Mesothelial cell of epicardium (in vitro differentiated cells): ENCODE data around the gene MAOA. TPM values are rescaled to one million over a fixed set of nuclear protein-coding genes. Genes with fewer than 3 reads are reported as not detected.

ENCODE experiments used
- DNase-seq, 2 experiments: peaks; one replicate each; pipeline ENCODE4 v3.0.0; 2021; ENCODE audit warnings: low spot score in 2 of 2; ENCODE audit not compliant: unreplicated experiment in 2 of 2
- H3K27ac Mint-ChIP-seq: 2 replicates; pipeline ENCODE4 v1.8.0; 2021; ENCODE audit warnings: mixed read lengths
- H3K27me3 Mint-ChIP-seq: 2 replicates; pipeline ENCODE4 v1.8.0; 2021; ENCODE audit warnings: low read depth, mixed read lengths
- H3K36me3 Mint-ChIP-seq: 2 replicates; pipeline ENCODE4 v1.8.0; 2021; ENCODE audit warnings: mixed read lengths
- H3K4me1 Mint-ChIP-seq: 2 replicates; pipeline ENCODE4 v1.8.0; 2021; ENCODE audit warnings: mixed read lengths
- H3K4me3 Mint-ChIP-seq: 2 replicates; pipeline ENCODE4 v1.8.0; 2021; ENCODE audit warnings: mild to moderate bottlenecking, moderate library complexity, mixed read lengths
- H3K9me3 Mint-ChIP-seq: 2 replicates; pipeline ENCODE4 v1.8.0; 2021; ENCODE audit warnings: mixed read lengths
- total RNA-seq: library from RNA; stranded (reverse); gene quantifications from 3 replicates; pipeline ENCODE4 v1.2.1, GENCODE V29; 2021
- TF ChIP-seq, protein P1 (sequence below): fragments of 200-600 bp; sonication (generic); IDR thresholded peaks from one replicate; pipeline ENCODE4 v1.5.0; 2021; ENCODE audit warnings: antibody characterized with exemption; ENCODE audit not compliant: unreplicated experiment

The MAOA gene
- total RNA-seq, 1 donor from 2014 or later, result 0.63 TPM

DNA sequence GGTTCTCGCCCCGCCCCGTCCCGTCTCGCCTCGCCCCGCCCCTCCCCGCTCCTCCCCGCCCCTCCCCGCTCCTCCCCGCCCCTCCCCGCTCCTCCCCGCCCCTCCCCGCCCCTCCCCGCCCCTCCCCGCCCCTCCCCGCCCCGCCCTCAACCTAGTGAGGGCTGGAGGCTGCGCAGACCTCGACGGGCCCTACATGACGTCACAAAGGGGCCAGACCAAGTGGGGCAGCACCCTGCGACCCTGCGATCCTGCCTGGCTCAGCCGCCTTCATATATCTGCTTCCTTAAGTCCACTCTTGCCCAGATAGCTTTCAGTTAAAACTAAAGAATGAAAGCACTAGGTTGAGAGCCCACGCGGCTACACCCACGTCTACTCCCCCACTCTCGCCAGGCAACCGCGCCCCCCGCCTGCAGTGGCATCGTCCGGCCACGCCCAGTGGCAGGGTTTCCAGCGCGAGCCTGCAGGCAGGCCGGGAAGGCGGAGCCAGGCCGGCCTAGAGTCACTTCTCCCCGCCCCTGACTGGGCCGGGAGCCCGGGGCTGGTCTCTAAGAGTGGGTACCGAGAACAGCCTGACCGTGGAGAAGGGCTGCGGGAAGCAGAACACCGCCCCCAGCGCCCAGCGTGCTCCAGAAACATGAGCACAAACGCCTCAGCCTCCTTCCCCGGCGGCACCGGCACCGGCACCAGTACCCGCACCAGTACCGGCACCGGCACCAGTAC, 1.5 kb upstream of the MAOA start:
- no peaks in the 10 kb centered on the region for H3K27me3 Mint-ChIP-seq
- H3K9me3 Mint-ChIP-seq, result peaks cover 11% of the 10 kb centered on the region
- TF ChIP-seq, protein P1, sequence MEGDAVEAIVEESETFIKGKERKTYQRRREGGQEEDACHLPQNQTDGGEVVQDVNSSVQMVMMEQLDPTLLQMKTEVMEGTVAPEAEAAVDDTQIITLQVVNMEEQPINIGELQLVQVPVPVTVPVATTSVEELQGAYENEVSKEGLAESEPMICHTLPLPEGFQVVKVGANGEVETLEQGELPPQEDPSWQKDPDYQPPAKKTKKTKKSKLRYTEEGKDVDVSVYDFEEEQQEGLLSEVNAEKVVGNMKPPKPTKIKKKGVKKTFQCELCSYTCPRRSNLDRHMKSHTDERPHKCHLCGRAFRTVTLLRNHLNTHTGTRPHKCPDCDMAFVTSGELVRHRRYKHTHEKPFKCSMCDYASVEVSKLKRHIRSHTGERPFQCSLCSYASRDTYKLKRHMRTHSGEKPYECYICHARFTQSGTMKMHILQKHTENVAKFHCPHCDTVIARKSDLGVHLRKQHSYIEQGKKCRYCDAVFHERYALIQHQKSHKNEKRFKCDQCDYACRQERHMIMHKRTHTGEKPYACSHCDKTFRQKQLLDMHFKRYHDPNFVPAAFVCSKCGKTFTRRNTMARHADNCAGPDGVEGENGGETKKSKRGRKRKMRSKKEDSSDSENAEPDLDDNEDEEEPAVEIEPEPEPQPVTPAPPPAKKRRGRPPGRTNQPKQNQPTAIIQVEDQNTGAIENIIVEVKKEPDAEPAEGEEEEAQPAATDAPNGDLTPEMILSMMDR, result no peak
- H3K27ac Mint-ChIP-seq, result peak overlapping the region; percentile 100
- H3K4me3 Mint-ChIP-seq, result peak overlapping the region; percentile 93
- no peaks in the 10 kb centered on the region for H3K4me1 Mint-ChIP-seq
- peak; percentile 78 to 89 for DNase-seq
- H3K36me3 Mint-ChIP-seq, result no peaks in the 10 kb centered on the region

- no peaks in the 10 kb centered on the region for H3K27me3 Mint-ChIP-seq
- peaks cover 11% of the 10 kb centered on the region for H3K9me3 Mint-ChIP-seq
- DNase-seq, result peak; percentile 19 to 39
- TF ChIP-seq, protein P1, result no peak
- peak overlapping the region; percentile 93 for H3K4me3 Mint-ChIP-seq
- no peak overlapping the region for H3K27ac Mint-ChIP-seq
- H3K36me3 Mint-ChIP-seq, result no peaks in the 10 kb centered on the region
- H3K4me1 Mint-ChIP-seq, result no peaks in the 10 kb centered on the region
These were observed 721 bp upstream of the MAOA start for GRCh38 chrX:43655151-43656004.

GRCh38 chrX:43657671-43658070, 1.6 kb downstream of the MAOA start:
- no peak for DNase-seq
- no peaks in the 10 kb centered on the region for H3K27me3 Mint-ChIP-seq
- no peak overlapping the region for H3K4me3 Mint-ChIP-seq
- H3K4me1 Mint-ChIP-seq, result no peaks in the 10 kb centered on the region
- H3K36me3 Mint-ChIP-seq, result no peaks in the 10 kb centered on the region
- TF ChIP-seq, protein P1, result no peak
- peaks cover 9% of the 10 kb centered on the region for H3K9me3 Mint-ChIP-seq
- H3K27ac Mint-ChIP-seq, result no peak overlapping the region

- Mint-ChIP-seq H3K36me3 (no peaks in the 10 kb centered on the region), H3K4me1 (no peaks in the 10 kb centered on the region), H3K27me3 (no peaks in the 10 kb centered on the region), H3K4me3 (no peak overlapping the region), H3K27ac (no peak overlapping the region), H3K9me3 (peaks cover 21% of the 10 kb centered on the region)
- no peak for DNase-seq
- TF ChIP-seq, protein P1, result no peak
These were observed 5.6 kb downstream of the MAOA start for GRCh38 chrX:43661521-43662240.

- no peak overlapping the region for H3K27ac Mint-ChIP-seq
- no peaks in the 10 kb centered on the region for H3K27me3 Mint-ChIP-seq
- H3K4me1 Mint-ChIP-seq, result no peaks in the 10 kb centered on the region
- peaks cover 23% of the 10 kb centered on the region for H3K9me3 Mint-ChIP-seq
- no peak overlapping the region for H3K4me3 Mint-ChIP-seq
- no peak for DNase-seq
- H3K36me3 Mint-ChIP-seq, result no peaks in the 10 kb centered on the region
- TF ChIP-seq, protein P1, result no peak
These were observed 7.1 kb downstream of the MAOA start for GRCh38 chrX:43663173-43663572.
